ENCODE measurements around the gene ZNG1A.
"Not testable (repeated sequence)": the region's sequence is repeated elsewhere in the genome, so short reads cannot be mapped to it uniquely, and the experiment has no call there.

ZNG1A gene

GRCh38 chr9:98775-99174 is 80.1 kb downstream of the ZNG1A start:
- DNase-seq (ENCODE audit: low read depth, low spot score), result not testable (repeated sequence)

GRCh38 chr9:94992-95391 is 83.9 kb downstream of the ZNG1A start:
- not testable (repeated sequence) for DNase-seq (ENCODE audit: low read depth, low spot score)

GRCh38 chr9:94323-94722 is 84.5 kb downstream of the ZNG1A start:
- not testable (repeated sequence) for DNase-seq (ENCODE audit: low read depth, low spot score)

DNA sequence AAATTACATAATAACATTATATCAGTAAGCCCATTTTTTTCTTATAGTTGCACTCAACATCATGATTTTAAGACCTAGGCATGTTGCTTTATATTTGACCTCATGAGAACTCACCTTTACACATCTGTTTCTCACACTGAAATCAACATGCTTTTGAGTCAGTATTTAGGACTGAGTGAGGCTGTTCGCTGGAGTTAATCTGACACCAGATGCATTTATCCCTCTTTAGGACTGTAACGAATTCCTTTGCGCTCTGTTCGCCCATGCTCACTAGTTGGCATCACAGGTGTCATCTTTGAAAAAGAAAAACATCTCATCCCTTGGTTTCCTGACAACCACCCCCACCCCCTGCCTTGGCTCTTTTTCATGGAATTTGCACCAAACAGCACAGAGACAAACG is 84.9 kb downstream of the ZNG1A start:
- not testable (repeated sequence) for DNase-seq (ENCODE audit: low read depth, low spot score)

DNA sequence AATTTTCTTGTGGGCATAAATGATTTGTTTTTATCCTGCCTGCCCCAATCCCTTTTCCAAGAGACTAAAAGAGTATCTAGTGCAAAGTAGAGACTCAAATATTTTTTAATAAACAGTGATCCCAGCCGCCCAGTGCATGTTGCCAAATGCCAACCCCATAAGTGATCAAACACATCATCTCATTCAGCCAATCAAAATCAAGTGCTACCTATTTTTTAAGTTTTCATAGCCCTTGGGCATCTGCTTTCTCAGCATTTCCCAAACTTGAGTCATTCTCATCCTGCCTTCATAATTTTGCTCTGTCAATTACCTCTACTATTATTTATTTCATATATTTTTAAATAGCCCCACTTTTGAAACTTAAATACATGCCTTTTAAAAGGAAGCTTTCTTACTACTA is 88.0 kb downstream of the ZNG1A start:
- not testable (repeated sequence) for DNase-seq (ENCODE audit: low read depth, low spot score)

GRCh38 chr9:88396-89037 is 90.3 kb downstream of the ZNG1A start:
- DNase-seq (ENCODE audit: low read depth, low spot score), result not testable (repeated sequence)

DNA sequence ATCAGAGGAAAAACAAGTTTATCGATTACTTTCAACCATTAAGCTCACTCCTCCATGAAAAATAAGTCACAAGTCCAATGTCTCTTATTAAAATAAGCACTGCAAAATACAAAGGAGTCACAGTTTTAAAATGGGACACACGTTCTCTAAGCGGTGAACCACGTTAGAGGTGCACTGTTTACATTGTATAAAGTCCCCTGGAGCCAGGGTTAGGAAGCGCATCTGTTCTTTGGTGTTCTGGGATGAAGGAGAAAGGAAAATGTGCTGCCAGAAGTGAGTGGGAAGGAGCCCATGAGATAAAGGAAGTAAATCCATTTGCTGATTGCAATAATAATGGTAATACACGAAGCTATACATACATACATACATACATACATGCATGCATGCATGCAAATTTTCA is 91.0 kb downstream of the ZNG1A start:
- not testable (repeated sequence) for DNase-seq (ENCODE audit: low read depth, low spot score)

DNA sequence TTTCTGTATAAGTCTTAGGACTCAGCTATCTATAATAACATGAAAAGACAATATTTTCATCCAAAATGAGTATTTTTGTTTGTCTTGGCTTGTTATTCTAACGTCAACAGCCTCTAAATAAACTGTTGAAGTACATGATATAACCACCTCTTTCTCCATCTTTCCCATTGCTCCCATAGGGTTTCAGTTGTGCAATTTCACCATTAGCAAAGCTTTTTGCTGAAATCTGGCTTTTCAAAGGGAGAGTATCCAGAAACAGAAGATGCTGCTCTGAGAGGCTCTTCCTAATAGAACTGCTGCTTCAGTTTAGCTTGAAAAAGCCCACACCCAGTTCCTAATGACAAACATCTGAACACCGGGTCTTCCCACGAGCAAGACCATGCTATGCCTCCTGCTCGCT is 91.8 kb downstream of the ZNG1A start:
- not testable (repeated sequence) for DNase-seq (ENCODE audit: low read depth, low spot score)

DNA sequence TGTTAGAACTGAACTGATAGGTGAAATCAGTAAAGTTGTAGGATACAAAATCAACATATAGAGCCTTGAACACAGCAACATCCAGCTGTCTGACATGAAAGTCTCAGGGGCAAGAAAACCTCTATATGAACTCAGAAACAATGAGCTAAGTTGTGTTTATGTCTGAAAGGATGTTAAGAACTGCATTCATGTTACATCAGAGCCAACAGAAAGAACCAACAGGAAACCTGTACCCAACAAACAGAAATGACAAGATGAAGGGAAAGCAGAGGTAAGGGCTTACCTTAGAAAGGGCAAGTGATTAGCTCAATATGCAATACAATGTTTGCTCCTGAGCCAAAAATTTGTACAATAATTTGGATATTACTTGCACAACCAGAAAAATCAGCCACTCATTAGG is 92.2 kb downstream of the ZNG1A start:
- not testable (repeated sequence) for DNase-seq (ENCODE audit: low read depth, low spot score)

- not testable (repeated sequence) for DNase-seq (ENCODE audit: low read depth, low spot score)
These were observed 95.7 kb downstream of the ZNG1A start for GRCh38 chr9:82932-83689.

GRCh38 chr9:78333-78732 is 100.5 kb downstream of the ZNG1A start:
- DNase-seq (ENCODE audit: low read depth, low spot score), result not testable (repeated sequence)

GRCh38 chr9:76389-76788 is 102.5 kb downstream of the ZNG1A start:
- DNase-seq (ENCODE audit: low read depth, low spot score), result not testable (repeated sequence)

- DNase-seq (ENCODE audit: low read depth, low spot score), result not testable (repeated sequence)
These were observed 104.8 kb downstream of the ZNG1A start for GRCh38 chr9:73900-74525.

DNA sequence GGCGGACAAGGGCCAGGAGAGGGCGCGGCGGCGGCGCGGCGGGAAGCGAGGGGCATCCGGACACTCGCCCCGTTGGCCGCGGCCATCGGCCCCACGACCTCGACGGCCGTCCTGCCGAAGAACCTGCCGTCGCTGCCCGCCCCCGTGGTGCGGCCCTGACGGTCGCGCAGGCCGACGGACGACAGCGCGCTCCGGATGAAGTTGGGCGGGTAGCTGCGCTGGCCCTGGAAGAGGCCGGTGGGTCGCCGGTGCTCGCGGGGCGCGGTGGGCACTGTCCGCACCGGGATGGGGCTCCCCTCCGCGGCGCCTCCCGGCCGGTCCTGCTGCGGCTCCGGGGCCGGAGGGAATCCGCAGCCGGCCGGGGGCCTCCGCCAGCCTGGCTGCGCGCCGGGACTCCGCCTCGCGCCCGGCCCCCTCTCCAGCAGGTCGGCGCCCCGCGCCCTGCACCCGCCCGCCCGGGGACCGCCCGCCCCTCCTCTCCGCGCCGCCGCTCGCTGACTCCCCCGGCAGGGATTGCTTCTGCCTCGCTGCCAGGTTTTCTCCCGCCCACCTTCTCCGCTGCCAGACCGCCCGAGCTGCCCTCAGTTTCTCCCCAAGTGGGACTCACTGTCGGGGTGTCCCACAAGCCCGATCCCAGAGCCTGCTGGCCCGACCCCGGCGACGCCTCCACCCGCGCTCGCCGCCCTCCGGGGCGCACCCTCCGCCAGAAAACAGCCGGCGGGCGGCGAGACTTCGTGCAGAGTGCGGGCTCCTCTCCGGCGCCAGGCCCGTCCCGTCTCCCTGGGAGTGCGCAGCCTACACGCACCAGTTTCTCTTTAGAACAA is 105.6 kb downstream of the ZNG1A start:
- DNase-seq (ENCODE audit: low read depth, low spot score), result peak; percentile 3

All from ELF-1 (cell line).